Loucy (cell line): ENCODE measurements around the gene CYP8B1.

Experiments
- H2AFZ ChIP-seq: fragments of 200-600 bp; sonication (generic); 2 replicates; pipeline ENCODE4 v1.6.0; 2016; ENCODE audit warnings: antibody characterized with exemption, mild to moderate bottlenecking, low read length, moderate library complexity
- H3F3A ChIP-seq: fragments of 200-600 bp; 2 replicates; pipeline ENCODE4 v1.6.0; 2016; ENCODE audit warnings: antibody characterized with exemption, low read depth, mild to moderate bottlenecking
- H3K27me3 ChIP-seq: fragments of 200-600 bp; sonication (generic); 2 replicates; pipeline ENCODE4 v1.6.1; 2014; ENCODE audit warnings: low read length, mild to moderate bottlenecking; ENCODE audit not compliant: insufficient read depth, poor library complexity, severe bottlenecking
- H3K36me3 ChIP-seq: fragments of 200-600 bp; sonication (generic); 2 replicates; pipeline ENCODE4 v1.6.1; 2016; ENCODE audit warnings: low read length; ENCODE audit not compliant: insufficient read depth
- H3K4me1 ChIP-seq: fragments of 200-600 bp; sonication (generic); 2 replicates; pipeline ENCODE4 v1.5.1; 2014; ENCODE audit warnings: low read length, mild to moderate bottlenecking; ENCODE audit not compliant: insufficient read depth, poor library complexity, severe bottlenecking
- H3K4me2 ChIP-seq: fragments of 200-600 bp; sonication (generic); 2 replicates; pipeline ENCODE4 v1.6.0; 2014; ENCODE audit warnings: antibody characterized with exemption, low read length, low read depth, mild to moderate bottlenecking; ENCODE audit not compliant: poor library complexity, severe bottlenecking
- H3K4me3 ChIP-seq: fragments of 200-600 bp; sonication (generic); 2 replicates; pipeline ENCODE4 v1.5.1; 2014; ENCODE audit warnings: low read length, mild to moderate bottlenecking, mixed read lengths; ENCODE audit not compliant: poor library complexity, severe bottlenecking
- H3K79me2 ChIP-seq: fragments of 200-600 bp; sonication (generic); 2 replicates; pipeline ENCODE4 v1.6.1; 2014; ENCODE audit warnings: low read length; ENCODE audit not compliant: insufficient read depth
- H3K9ac ChIP-seq: fragments of 200-600 bp; sonication (generic); 2 replicates; pipeline ENCODE4 v1.6.0; 2014; ENCODE audit warnings: mild to moderate bottlenecking, low read depth, low read length, moderate library complexity; ENCODE audit not compliant: poor library complexity, severe bottlenecking
- H3K9me2 ChIP-seq: fragments of 200-600 bp; sonication (generic); replicated peaks from 2 replicates; pipeline ENCODE4 v1.6.1; 2016; ENCODE audit warnings: low read depth, low read length, mixed read lengths
- H3K9me3 ChIP-seq: fragments of 200-600 bp; sonication (generic); 2 replicates; pipeline ENCODE4 v1.6.1; 2014; ENCODE audit warnings: mild to moderate bottlenecking, antibody characterized with exemption, low read length, low read depth; ENCODE audit not compliant: insufficient read depth
- H4K20me1 ChIP-seq: fragments of 200-600 bp; sonication (generic); 2 replicates; pipeline ENCODE4 v1.6.0; 2014; ENCODE audit warnings: antibody characterized with exemption, low read length, mild to moderate bottlenecking; ENCODE audit not compliant: insufficient read depth, poor library complexity, severe bottlenecking
- EZH2phosphoT487 ChIP-seq: fragments of 200-600 bp; IDR thresholded peaks from 2 replicates; pipeline ENCODE4 v1.6.1; 2018; ENCODE audit warnings: antibody characterized with exemption, mild to moderate bottlenecking, moderate library complexity, borderline replicate concordance
- TF ChIP-seq, protein P1 (sequence below): fragments of 200-600 bp; sonication (generic); conservative IDR thresholded peaks from 2 replicates; pipeline ENCODE4 v1.5.1; 2014; ENCODE audit warnings: mild to moderate bottlenecking, antibody characterized with exemption, low read length

Gene CYP8B1

DNA sequence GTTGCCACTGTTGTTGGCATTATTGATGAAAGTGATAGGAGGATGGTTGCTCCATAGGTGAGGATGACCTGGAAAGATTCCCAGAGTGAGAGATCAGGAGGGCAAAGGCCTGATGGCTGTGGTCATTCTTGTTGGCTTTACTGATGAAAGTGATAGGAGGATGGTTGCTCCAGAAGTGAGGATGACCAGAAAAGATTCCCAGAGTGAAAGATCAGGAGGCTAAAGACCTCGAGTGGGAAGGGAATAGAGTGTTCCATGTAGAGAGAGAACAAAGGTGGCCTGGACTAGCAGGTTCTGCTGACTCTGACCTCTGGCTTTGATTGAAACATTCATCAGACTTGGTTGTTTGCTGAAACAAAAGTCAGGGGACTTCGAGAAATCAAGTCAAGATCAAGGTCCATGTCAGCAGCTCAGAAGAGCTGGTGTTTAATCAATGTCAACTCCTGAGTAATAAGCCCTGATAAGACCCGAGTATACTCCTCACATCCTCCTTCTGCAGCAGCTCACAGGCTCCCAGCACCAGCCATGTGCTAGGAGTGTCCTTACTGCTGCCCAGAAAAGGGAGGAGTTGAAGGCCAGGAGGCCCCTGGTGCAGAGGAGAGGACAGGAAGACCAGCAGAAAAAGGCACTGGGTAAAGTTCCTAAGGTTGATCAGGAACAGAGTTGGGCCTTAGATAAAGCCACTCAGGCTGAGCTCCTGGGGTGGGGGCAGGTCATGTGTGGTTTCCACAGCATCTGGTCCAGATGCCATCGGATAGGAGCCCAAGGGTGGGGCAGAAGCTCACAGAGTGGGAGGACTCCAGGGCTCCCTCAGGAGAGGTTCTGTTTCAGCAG lies 19.9 kb downstream of the CYP8B1 start:
- no peaks in the 10 kb centered on the region for H3K9me3 ChIP-seq

DNA sequence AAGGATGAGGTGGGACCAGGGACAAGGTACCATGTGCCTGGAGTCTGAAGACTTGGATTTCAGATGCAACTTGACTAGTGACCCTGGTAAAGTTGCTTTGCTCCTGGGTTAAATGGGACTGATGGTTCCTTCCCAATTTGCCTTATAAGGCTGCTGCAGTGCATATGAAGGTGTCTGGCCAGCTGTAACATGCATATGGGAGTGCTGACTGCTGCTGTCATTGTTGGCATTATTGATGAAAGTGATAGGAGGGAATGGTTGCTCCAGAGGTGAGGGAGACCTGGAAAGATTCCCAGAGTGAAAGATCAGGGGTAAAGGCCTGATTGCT lies 20.5 kb downstream of the CYP8B1 start:
- Histone ChIP-seq H2AFZ (no peak overlapping the region), H3K9me3 (no peaks in the 10 kb centered on the region), H3K79me2 (no peaks in the 10 kb centered on the region), H3K9me2 (no peaks in the 10 kb centered on the region), H3K9ac (no peak overlapping the region), H3K4me2 (no peak overlapping the region), H4K20me1 (no peaks in the 10 kb centered on the region), H3K27me3 (no peaks in the 10 kb centered on the region), H3F3A (no peaks in the 10 kb centered on the region), H3K36me3 (no peaks in the 10 kb centered on the region), H3K4me1 (no peaks in the 10 kb centered on the region), H3K4me3 (no peak overlapping the region)
- no peak for TF ChIP-seq EZH2phosphoT487
- TF ChIP-seq, protein P1, sequence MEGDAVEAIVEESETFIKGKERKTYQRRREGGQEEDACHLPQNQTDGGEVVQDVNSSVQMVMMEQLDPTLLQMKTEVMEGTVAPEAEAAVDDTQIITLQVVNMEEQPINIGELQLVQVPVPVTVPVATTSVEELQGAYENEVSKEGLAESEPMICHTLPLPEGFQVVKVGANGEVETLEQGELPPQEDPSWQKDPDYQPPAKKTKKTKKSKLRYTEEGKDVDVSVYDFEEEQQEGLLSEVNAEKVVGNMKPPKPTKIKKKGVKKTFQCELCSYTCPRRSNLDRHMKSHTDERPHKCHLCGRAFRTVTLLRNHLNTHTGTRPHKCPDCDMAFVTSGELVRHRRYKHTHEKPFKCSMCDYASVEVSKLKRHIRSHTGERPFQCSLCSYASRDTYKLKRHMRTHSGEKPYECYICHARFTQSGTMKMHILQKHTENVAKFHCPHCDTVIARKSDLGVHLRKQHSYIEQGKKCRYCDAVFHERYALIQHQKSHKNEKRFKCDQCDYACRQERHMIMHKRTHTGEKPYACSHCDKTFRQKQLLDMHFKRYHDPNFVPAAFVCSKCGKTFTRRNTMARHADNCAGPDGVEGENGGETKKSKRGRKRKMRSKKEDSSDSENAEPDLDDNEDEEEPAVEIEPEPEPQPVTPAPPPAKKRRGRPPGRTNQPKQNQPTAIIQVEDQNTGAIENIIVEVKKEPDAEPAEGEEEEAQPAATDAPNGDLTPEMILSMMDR, result no peak

More for the DNA sequence above, 19.9 kb downstream of the CYP8B1 start:
- no peak overlapping the region for H3K9ac ChIP-seq
- no peaks in the 10 kb centered on the region for H3K9me2 ChIP-seq
- H3K79me2 ChIP-seq, result no peaks in the 10 kb centered on the region
- no peaks in the 10 kb centered on the region for H3K4me1 ChIP-seq
- no peaks in the 10 kb centered on the region for H3K27me3 ChIP-seq
- no peaks in the 10 kb centered on the region for H3F3A ChIP-seq
- TF ChIP-seq, protein P1, result no peak
- TF ChIP-seq EZH2phosphoT487, result no peak
- H4K20me1 ChIP-seq, result no peaks in the 10 kb centered on the region
- H3K4me3 ChIP-seq, result no peak overlapping the region
- no peaks in the 10 kb centered on the region for H3K36me3 ChIP-seq
- no peak overlapping the region for H3K4me2 ChIP-seq
- no peak overlapping the region for H2AFZ ChIP-seq

DNA sequence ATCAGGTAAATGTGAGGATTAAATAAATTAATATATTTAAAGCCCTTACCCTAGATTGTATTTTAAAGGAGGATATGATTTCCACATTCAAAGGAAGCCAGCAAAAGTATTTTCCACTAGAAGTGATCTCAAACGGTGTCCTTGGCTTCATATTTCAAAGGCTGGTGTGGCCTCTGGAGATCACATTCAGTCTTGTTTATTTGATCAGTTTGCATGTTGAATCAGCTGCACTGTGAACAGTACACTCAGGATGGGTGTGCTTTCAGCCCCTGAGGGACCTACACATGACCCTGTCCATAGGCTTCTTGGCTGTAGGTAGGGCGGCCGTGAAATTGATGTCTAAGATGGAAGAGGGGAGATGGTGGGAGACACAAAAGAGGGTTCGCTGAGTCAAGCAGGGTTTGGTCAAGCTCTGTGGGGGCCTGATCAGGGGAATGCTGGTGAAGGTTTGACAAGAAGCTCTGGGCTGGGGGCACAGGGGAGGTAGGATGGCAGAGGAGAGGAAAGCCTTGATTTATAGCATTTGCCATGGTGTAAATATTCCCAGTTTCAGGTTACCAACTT lies 21.9 kb downstream of the CYP8B1 start:
- Histone ChIP-seq H3K9ac (no peak overlapping the region), H3K27me3 (no peaks in the 10 kb centered on the region), H4K20me1 (no peaks in the 10 kb centered on the region), H3K4me2 (no peak overlapping the region), H3K9me2 (no peaks in the 10 kb centered on the region), H2AFZ (no peak overlapping the region), H3K4me3 (no peak overlapping the region), H3K4me1 (no peaks in the 10 kb centered on the region), H3K9me3 (no peaks in the 10 kb centered on the region), H3F3A (no peaks in the 10 kb centered on the region), H3K79me2 (no peaks in the 10 kb centered on the region), H3K36me3 (no peaks in the 10 kb centered on the region)
- TF ChIP-seq, protein P1, result no peak
- no peak for TF ChIP-seq EZH2phosphoT487
